NCI-H748 (cell line): ENCODE measurements around the gene PDE5A.
A peak's percentile ranks its signal among the peaks of the same experiment; 100 is the strongest.

ENCODE experiments used
- DNase-seq: peaks from one replicate; lab custom pipeline; 2025; ENCODE audit not compliant: unreplicated experiment; lab: John Stamatoyannopoulos, UW

Gene PDE5A

DNA sequence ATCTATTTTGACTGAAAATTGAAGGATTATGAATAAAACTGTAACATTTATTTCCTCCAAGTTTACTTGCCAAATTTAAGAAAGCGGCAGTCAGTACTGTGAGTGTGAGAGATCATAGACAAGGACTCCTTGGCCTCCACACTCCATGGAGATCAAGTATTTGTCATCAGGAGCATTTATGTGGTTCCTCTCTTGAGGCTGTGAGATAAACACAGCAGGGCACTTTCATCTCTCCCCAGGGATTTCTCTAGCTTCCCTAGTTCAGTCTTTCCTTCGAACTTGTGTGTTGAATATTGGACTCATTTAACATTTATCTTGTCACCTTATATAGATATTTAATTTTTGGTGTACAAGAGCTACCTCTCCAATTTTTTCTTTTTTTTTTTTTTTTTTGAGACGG lies 40.8 kb downstream of the PDE5A start:
- no peak for DNase-seq

DNA sequence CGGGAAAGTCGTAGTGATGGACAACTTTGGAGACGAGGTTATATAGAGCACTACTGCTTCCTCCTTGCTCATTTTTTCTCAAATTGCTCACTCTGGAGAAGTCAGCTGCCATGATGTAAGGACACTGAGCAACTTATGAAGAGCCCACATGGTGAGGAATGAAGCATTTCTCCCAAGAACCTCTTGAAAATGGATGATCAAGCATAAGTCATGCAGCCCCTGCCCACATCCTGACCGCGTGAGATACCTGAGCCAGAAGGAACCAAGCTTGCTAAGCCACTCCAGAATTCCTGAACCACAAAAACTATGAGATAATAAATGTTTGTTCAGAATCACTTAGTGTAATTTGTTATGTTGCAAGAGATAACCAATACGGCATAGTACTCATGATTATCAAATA lies 42.8 kb downstream of the PDE5A start:
- no peak for DNase-seq

DNA sequence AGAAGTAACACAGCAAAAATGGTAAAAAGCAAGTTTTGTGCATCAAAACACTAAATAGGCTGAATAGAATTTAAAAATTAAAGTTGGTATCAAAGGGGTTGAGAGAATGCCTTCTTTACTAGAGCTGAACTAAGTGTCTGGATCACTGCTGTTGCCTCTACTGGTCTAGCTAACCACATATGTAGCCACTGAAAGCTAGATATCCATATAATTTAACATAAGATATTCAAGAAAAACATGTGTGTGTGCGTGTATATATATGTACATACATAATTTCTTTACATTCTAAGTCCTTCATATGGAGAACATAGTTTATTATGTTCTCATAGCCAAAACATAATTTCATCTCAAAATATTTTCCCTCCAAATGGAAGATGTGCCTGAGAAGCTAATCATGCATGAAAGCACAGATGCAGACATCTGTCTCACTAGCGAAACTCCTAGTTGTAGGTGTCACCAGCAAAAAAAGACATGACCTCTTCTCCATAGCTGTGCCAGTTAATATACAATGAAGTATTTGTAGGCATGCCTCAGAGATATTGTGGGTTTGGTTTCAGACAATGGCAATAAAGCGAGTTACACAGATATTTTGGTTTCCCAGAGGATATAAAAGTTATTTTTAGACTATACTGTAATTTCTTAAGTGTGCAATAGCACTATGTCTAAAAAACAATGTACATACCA lies 47.3 kb downstream of the PDE5A start:
- DNase-seq = no peak

DNA sequence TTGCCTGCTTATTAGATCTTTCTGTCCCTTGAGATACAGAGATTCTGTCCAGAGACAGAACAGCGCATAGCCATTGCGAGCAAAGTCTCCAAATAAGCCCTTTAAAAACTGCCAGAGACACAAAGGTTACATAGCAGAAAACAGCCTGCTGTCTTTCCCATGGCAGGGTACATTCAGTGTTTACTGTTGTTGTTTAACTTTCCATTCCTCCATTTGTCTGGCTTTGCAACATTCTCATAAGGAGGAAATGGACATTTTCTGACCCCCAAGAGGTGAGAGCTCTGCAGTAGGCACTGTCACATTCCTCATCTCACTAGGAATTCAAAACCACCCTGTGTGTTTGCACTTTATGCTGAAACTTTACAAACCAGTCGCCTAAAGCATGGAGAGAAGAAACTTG lies 48.3 kb downstream of the PDE5A start:
- no peak for DNase-seq

DNA sequence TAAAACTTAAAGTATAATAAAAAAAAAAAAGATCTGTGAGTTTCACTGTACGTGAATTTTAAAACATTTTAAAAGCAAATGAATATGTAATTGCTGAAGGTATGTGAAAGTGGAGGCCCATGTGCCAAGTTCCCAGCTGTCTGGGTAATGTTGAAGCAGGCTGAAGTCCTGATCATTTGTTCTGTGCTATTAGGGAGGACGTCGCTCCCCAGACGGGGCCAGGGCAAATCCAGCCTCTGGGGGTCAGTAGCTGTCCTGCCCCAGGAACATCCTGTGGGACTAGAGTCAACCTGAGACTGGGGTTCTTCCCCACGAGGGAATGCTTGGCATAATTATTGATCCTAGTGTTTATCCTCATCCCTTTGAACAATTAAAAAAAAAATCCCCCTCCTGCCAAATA lies 48.8 kb downstream of the PDE5A start:
- no peak for DNase-seq

DNA sequence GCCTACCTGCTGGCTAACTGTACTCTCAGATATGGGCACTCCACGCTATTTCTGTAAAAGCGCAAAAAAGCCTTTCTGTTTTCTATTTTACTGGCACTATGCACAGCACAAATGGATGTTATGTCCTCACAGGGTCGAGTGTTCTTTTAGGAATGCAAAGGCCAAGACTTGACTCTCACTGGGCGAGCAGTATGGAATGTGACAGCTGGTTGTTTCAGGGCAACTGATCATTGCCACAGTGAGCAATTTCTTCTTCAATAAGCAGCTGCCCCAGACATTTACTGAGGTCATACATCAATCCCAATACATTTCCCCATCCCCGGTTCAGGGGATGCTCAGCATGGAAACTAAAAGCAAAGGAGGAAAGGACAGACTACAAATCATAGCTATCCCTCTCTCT lies 58.2 kb downstream of the PDE5A start:
- no peak for DNase-seq

DNA sequence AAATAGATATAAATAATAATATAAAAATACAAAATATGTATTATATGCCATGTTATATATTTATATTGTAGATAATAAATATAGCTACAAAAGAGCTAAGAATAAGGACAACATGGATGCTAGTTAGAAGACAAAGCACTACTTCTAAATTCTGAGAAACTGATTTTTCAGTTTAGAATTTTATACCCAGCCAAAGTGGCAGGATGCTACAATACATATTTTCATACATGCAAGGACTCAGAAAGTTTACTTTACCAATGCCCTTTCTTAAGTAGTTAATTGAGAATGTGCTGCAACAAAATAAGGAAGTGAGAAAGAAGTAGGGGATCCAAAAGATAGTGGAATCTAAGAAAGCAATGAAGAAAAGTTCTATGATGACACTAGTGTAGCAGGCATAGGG lies 64.5 kb downstream of the PDE5A start:
- no peak for DNase-seq

DNA sequence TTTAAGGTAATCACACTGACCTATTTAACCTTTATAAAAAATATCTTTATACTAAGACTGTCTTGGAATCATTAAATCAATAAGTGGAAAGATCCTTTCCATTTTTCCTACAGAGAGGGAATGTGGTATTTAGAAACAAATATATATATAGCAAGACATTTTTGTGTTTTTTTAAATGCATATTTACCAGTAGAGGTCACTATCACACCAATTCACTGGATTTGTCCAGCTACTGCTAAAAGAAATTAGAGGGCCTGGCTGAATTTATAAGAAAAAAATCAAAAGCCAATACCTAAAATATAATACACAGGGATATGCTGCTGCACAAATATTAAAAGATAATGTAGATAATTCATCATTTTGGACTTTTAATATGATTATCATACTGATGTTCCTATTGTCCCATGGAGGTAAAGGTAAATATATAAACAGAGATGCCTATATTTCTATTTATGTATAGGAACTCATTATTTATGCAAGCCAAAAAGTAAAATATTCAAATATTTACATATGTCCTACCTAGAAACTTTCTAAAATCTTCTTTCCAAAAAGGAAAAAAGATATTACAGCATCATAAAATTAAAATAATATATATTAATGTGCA lies 69.5 kb downstream of the PDE5A start:
- DNase-seq = peak; percentile 42

DNA sequence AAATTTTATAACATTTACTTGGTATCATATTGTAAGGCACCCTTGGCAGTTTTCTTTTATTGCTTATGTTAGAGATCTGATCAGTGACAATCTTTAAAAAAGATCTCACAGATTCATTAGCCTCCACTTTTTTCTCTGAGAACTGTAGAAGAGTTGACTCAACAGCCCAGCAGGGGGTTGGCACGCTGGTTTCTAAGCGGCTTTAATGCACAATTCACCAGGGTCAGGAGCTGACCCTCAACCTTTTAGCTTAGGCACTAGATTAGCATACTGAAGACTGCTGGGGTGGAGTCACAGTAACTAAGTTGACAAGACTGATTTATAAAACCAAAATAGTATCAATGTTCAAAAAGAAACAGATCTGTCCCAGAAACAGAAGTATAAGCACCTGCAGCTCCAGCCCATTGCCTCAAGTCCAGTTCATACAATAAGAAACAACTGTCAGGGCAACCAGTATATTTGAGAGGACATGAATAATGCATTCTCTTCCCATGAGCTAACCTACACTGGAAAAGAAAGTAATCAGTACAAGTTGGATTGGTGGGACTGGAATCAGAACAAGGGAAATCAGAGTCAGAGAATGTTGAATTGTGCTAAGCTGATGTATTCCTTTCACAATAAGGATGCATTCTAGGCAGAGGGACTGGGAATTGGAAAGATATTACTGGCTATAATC lies 77.6 kb downstream of the PDE5A start:
- DNase-seq = no peak

DNA sequence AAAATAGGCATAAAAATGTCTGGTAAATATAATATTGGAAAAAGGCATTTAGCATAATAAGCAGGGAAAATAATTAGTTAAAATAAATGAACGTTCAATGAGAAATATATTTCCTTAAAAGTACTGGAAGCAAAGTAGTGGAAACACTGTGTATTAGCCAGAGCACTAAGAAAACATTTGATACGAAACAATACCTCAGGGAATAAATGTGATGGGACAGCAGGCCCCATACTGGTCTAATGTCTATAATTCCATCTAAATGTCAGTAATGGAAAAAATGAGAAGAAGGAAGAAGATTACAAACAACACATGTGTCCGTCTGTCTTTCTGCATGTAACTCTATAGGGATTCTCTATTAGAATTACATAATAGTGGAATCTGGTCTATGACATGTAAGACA lies 79.0 kb downstream of the PDE5A start:
- no peak for DNase-seq

DNA sequence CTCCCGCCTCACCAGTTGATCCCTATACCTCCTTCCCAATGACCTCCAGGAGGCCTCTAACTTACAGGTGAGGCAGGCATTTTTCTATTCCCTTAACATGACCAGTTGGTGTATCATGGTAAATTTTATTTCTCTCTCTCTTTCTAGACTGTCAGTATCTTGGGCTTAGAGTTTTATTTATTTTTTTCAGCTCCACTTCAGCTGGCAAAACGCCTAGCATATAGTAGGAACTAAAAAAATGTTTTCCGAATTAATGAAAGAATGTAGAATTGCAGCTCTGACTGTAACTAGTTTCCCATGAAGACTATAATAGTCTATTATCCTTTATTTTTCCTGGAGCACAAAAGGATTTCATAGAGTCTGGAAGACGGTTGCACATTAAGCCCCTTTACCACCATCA lies 84.8 kb downstream of the PDE5A start:
- DNase-seq = no peak

DNA sequence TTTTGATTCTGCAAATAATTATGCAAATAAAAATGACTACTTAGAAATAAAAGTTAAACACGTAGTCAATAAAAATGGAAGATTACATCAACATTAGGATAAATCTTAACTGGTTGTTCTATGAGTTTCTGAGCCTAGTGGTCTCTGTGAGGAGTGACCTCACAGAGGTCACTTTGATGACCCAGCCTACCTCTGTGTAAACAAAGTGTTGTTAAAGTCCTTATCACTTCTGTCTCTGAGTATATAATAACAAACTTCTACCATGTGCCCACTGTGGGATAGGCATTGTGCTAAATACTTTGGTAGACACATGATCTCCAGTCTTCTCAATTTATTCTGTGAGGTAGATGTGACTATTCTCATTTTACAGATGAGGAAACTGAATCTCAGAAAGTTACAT lies 85.4 kb downstream of the PDE5A start:
- no peak for DNase-seq

DNA sequence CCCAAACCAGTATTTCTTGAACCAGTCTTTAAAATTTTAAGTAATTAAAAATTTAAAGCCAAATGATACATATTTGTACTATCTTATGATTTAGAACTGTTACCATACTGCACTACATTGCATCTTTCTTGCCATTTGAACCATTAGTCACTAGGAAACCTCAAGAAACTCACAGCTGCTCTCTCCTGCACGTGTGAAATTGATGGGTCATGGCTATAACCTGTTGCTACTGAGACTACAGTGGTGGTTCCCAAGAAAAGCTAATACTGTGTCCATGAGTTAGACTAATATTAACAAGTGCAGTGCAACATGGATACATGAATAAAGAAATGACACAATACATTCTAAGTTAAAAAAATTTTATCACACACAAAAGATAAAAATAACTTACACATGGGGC lies 88.4 kb downstream of the PDE5A start:
- no peak for DNase-seq

DNA sequence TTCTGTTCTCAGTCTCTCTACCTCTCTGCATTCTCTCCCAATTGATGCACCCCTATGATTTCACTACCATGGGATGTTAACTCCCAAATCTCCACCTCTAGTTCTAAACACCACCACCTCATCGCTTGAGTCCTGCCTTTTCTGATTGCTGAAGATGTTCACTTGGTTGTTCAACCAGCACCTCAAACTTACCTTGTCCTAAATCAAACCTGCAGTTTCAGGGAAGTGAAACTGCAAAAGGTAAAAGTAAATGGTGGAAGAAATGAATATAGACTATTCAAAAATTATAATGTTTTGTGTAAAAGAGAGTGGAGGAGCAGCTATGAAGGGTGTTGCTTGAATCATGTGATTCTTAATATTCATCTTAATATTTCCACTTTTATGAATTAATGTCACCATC lies 91.0 kb downstream of the PDE5A start:
- DNase-seq = no peak

DNA sequence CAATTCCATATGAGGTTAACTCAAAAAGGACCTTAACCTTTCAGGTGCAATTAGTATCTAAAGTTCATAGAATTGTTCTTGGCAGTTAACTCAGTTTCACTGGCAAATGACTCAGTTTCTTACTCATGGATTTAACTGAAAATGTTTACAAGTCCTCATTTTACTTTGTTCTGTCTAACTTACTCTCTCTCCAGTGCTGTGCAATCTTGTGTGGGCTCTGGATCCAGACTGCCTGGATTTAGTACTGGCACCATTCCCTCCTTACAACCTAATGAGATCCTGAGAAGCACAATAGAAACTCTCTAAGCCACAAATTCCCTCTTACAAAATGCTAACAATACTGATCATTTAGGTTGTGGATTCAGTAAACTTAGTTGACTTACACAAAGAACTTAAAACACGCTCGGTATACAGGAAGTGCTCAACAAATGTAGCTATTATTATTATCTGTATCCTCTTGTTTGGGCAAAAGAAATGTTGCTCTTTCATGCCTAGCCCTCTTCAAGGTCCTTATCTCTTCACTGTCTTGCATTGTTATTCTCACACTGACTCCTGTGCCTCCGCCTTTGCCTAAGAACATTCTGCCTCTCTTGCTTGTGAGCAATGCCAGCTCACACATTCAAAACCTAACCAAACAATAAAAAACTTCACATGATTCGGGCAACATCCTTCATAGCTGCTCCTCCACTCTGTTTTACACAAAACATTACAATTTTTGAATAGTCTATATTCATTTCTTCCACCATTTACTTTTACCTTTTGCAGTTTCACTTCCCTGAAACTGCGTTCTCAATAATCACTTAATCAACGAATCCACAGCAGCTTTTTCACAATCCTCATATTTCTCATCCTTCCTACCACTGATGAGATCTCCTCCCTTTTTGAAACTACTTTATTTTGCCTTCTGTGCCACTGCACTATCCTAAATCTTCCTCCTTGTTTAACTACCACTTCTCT lies 91.8 kb downstream of the PDE5A start:
- DNase-seq = no peak

DNA sequence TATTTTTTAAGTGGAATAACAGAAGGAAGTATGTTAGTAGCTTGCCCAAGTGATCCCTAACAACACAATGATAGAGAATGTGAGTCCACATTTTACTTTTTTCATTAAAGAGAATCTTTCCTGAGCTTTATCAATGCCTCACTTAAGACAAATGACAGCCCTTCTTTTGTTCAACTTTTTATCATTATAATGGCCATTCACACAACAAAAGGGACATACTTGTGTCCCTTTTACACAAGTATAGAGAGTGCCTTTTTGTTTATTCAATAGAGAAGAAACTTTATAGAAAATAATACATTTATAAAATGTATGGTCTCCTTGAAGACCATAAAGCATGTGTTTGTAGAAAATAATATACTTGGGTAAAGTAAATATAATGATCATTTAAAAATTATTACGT lies 96.3 kb downstream of the PDE5A start:
- no peak for DNase-seq

DNA sequence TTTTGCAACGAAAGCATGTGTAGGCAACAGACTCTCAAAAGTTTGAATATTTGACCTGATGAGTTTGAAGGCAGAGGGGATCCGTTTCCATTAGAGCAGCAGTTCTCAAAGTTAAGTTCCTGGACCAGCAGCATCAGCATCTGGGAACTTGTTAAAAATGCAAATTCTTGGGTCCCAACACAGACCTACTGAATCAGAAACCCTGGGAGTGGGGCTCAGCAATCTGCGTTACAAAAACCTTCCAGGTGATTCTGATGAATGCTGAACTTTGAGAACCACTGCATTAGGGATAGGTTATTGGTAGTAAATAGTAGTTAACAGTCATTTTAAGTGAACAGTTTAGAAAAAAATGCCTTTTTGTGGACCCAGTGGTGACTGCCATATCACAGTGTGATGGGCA lies 98.8 kb downstream of the PDE5A start:
- no peak for DNase-seq

DNA sequence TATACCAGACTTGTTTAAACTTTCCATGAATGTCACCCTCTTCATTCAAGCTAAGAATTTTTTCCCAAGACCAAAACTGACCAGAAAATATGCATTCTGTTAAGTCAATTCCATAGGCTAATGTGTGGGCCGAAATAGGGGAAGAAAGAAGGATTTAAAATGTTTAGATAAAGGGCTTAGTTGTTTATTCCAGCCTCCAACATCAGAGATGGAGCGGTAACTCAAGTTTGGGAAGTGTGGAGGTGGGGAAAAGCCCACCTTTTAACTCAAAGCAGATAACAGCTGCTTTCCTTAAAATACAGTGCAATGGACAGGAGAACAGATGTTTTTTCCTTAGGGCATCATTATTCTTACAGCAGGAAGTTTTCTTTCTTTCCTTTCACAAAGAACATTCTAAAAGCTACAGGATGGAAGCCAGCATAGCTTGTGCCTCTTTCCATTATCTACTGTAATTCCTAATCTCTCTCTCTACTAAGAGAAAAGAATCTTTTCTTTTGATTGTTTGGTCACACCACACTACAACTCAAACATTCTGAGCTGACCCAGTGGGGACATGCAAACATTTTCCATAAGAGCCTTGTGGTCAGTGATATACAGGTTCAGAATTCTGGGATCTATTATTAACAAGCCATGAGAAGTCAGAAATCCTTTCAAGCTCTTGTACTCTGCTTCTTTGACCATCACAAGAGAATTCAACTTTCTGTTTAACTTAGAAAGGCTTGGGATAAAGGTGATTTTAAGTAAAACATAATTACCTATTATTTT lies 101.6 kb downstream of the PDE5A start:
- DNase-seq = no peak

DNA sequence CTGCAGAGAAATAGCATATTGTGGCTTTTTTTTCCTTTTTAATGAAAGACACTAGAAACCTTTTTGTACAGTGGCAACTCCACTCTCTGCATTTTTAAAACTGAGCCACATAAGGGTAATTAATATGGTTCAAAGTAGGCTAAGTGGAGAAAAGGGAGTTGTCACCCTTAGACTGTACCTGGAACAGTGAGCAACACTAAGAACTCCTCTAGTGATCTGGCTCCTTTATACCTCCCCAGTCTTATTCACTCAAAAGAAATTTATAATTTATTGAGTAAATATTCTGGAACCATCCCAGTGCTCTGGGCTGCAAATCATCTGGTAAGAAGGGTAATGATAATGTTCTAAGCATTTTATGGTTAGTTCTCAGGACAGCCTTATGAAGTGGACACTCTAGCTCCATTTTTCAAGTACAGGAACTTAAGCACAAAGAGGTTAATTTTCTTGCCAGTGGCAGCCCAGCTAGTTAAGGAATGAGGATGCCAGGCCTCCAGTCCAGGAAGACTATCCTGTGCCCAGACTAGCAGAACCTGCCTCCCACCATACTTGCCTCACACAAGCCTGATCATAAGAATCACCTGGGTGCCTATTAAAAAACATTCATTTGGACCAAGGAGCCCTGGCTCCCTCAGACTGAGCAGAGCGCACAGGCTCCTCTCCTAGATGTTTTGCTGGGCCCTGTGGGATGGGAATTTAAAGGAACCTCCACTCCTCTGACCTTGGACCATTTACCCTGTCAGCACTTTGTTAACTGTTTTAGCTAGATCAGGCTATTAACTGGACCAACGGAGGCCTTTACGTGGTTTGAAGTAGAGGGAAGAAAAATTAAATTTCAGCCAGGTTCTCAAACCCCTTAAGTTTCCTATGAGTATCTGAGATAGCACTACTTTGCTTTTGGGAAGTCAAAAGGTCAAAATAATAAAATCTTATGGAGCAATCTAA lies 102.6 kb downstream of the PDE5A start:
- DNase-seq = no peak
